GM21825 (cell line): ENCODE results near the gene CTNNBL1.

Experiments used
- ATAC-seq: cut with Tn5 transposase; IDR thresholded peaks from one replicate; pipeline ENCODE4 v1.9.1; 2021; ENCODE audit warnings: mild to moderate bottlenecking, moderate library complexity; ENCODE audit not compliant: unreplicated experiment

The CTNNBL1 gene

DNA sequence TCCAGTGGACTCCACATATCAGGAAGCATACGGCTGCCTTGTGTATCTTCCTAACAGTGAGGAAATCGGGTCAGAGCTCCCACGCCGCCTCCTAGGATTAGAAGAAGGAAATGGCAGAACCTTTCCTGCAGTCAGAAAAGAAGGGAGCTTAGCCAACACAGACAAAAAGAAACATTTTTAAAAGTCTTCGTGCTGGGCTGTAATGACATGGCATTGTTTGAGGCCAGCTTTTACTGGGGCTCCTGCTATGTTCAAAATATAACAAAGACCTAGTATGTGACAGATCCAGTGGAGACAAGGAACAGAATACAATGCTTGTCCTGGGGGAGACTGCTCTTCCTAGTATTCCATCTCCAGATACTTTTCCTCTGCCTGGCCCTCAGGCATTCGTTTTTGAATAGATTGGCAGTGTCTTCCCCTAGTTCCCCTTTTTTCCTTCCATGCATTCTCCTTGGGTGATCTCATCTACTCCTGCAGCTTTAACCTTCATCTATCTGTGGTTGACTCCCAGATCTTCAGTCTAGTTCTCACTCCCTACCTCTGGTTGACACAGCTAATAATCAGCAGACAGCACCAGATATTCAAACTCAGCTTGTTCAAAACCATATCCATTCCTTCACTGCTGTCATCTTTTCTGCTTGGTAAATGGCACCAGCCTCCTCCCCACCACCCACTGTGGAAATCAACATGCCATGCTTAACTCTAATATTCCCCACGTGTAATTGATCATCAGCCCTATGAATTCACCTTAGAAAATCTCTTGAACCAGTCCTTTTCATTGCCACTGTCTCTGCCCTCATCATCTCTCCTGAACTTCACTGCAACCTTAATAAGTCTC lies 114.6 kb downstream of the CTNNBL1 start:
- ATAC-seq = no peak

DNA sequence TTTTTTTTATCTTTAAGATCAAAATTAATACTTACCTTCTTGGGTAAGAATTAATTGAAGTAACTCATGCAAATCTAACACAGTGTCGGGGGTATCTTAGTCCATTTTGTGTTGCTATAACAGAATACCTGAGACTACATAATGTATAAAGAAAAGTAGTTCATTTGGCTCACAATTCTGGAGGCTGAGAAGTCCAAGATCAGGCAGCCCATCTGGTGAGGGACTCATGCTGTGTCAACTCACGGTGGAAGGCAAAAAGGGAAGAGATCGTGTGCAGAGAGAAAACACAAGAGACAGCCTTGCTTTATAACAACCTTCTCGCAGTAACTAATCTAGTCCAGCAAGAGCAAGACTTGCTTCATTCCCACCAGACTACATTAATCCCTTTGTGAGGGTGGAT lies 116.2 kb downstream of the CTNNBL1 start:
- ATAC-seq = no peak

DNA sequence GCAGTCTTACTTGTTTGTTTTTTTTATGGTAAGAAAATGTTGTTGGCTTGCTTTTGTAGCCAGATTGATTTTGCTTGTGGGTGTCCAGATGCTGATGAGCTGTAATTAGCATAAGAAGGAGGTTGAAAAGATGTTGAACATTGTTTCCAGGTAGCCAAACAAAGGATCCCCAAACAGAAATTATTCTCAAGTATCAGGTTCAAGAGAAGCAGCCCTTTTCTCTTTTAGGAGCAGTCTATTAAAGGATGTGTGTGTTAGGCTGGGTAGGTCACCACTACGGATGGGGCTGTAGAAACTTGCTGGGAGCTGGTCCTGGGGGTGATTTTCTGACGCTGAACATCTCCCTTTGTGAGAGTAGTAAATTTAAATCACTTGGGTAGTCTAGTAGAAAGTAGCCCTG lies 122.2 kb downstream of the CTNNBL1 start:
- ATAC-seq = no peak

DNA sequence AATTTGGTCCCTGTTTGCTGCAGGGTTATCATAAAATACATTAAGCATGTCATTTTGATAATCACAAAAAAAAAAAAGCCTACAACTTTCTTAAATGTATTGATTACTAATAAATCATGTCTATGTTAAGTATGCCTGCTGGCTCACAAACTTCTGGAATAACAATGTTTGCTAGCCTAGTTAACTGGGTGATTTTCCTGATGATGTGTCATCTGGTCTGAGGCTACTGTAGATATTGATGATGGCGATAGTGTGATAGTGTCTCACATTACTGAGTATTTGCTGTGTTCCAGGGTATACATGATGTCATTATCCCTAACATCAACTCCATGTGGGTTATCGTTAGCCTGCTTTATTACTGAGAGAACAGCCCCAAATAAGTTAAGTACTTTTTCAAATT lies 122.9 kb downstream of the CTNNBL1 start:
- no peak for ATAC-seq

DNA sequence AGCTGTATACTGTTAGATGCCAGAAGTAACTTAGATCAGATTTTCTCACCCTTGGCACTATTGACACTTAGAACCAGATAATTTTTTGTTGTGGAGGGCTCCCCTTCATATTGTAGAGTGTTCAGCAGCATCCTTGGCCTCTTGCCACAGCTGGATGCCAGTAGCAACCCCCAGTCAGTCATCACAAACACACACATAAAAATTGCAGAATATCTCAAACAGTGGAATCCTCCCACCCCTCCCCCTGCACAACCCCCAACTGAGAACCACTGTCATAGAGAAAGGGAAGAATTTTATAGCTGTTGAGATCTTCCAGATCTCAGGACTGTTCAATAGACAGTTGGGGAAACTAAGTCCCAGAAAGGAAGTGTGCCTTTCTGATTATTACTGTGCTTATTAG lies 127.9 kb downstream of the CTNNBL1 start:
- no peak for ATAC-seq

DNA sequence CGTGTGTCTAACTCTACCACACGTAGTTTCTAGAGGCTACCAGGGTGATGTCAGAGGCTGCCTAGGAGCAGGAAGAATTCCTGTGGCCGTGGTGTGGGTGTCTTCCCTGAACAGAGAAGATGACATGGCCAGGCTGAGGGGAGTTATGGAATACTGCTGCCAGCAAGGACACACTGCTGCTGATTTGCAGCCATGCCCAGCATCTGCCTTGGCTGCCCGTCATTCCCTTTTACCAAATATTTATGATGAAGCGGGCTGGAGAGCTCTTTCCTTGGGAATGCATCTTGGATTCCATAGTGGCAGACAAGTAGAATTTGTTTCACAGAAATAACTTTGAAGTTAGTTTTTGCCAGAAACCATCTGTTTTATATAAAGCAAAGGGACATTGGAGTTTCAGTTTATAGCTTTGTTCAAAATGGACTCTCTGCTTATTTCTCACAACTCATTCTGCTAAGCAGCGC lies 128.3 kb downstream of the CTNNBL1 start:
- no peak for ATAC-seq

DNA sequence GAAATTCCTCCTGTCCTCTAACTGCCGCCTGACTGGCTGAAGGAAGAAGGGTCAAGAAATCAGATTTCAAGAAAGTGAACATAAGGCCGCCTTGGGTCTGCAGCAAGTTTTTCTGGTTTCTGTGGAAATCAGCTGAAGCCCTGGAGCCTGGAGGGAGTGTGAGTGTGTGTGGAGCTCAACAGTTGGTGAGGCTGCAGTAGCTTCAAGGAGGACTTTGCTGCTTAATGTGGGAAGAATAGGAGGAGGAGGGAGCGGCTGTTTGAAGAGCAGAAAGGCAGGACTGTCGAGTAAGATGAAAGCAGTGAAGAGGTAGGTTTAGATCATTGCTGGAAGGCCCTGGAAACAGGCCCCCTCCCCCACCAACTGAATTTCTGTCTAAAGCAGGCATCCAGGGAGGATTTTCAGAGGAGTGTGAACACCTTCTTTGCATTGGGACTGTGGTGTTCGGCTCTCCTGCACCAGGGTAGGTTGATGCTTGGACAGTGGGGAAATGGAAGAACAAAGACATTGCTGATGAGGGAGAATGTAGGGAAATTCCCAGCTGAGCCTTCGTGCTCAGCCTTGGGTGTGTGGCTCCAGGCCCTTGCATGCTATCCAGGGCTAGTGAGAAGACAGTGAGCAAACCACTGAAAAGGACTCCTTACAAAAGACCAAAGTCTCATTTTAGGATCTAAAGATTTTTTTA lies 129.6 kb downstream of the CTNNBL1 start:
- no peak for ATAC-seq

DNA sequence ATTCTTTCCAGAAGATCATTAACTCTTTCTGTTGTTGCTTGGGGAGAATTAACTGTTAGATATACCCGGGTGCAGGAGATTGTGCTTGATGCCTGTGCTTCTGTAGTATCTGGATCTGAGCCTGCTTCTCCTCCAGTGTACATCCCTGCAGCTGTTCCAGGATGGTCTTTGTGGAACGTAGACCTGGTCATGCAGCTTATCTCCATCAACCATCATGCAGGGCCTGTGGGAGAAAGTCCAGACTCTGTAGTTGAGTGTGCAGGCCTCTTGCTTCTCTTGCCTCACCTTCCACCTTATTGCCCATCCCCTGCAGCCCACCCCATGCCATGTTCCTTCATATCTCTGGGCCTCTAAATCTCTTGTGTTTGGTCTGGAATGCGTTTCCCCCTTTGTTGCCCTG lies 133.8 kb downstream of the CTNNBL1 start:
- no peak for ATAC-seq

DNA sequence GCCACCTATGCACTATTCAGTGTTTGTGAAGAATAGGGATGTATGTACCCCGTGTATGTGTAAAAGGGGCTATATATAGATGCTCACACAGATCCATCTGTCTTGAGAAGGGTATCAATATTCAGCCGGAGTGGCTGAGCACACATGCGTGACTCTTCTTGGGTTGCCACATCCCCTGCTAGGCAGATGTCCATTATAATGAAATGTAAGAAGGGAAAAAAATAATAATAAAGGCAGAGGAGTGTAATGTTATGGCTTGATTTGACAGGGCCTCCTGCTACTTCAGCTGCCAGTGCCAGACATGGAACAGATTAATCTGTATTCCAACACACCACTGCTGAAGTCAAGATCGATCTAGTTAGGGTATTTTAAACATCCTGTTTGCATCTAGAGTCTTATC lies 134.9 kb downstream of the CTNNBL1 start:
- ATAC-seq = no peak

DNA sequence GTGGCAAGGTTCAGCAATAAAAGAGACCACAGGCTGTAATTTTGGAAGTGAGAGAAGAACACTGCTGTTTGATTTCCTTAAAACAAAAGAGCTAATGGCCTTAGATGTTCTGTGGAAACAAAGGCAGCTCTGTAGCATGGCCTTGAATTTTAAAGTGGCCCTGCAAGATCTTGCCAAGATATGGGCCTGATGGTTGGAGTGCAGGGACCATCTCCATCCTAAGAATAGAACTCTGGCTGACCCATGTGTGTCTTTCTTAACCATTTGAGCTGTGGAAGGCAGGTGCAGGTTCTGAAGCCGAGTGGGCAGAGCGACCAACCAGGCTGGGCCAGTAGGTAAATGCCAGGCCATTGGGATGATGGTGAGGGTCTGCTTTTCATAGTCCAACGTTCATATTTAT lies 135.3 kb downstream of the CTNNBL1 start:
- ATAC-seq = no peak

DNA sequence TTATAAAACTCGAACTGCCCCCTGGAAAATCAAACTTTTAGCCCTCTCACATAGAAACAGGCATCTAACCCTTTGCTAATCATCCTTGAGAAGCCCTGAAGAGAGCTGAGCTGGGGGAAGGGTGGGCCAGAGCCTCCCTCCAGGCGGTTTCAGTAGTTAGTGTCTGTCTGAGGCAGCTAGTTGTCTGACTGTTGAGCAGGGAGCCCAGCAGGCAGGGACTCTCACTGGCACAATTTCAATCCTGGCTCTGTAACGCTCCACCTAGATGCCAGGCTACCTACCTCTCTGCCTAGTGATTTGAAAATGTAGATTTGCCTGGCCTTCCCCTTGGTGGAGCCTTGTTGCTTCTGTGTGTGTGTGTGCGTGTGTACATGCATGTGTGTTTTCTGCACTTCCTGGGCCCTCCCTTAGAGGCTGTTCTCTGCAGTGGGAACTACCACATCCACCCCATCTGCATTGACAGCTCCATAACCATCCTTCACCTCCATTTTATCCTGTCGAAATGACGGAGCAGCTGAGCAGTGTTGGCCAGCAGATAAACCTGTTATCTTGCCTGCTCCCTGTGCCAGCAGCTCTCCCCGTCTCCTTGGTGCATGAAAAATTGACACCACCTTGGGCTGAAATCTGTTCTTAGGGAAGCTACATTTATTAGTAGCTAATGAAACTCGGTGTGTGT lies 139.5 kb downstream of the CTNNBL1 start:
- no peak for ATAC-seq

DNA sequence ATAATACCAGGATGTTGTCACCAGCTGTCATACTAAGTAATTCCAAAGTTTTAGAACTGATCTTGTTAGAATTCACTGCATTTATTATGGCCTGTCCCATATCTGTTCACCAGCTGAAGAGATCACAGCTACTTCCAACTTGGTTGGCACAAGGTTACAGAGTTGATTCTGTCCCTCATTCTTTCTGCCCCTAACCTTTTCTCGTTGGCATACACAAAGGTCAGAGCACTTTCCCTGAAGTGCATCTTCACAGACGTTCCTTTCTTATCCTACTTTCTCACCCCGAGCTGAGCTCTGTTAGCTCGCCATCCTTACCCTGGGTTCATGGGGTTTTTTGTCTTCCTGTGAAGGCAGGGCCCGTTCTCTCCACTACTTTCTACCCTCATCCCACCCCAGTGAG lies 143.1 kb downstream of the CTNNBL1 start:
- no peak for ATAC-seq

DNA sequence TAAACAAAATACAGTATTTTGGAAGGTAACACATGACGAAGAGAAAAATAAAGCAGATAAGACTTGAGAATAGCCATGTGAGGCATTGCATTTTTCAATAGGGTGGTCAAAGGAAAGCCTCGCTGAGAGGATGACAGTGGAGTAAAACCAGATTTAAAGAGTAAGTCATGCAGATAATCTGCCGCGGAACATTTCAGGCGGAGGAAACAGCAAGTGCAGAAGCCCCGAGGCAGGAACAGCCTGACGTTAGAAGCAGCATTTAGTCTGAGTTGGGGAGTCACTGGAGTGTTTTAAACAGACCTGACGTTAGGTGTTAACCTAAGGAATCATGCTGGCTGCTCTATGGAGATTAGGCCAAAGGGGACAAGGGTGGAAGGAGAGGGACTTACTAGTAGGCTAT lies 144.1 kb downstream of the CTNNBL1 start:
- no peak for ATAC-seq

DNA sequence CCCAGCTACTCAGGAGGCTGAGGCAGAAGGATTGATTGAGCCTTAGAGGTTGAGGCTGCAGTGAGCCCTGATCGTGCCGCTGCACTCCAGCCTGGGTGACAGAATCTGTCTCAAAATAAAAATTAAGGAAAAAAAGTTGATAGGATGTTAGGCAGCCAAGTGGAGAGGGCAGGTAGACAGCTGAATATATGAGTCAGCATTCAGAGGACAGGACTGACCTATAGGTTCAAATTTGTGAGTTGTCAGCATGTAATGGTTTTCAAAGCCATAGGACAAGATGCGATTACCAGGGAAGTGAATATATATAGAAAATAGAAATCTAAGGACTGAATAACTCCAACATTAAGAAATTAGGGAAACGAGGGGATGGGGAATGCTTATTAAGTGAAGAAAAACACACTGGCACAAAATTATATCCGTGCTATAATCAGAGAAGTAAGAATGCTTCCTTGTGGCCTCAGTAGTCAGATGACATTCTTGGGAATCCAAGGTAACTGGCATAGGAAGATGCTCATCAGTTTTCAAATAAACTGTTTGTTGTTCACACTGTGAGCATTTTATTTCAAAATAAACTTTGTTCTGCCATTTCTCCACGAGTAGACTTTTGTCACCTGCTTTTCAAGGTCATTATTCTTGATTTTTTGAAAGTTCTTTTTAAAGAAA lies 145.1 kb downstream of the CTNNBL1 start:
- ATAC-seq = no peak

DNA sequence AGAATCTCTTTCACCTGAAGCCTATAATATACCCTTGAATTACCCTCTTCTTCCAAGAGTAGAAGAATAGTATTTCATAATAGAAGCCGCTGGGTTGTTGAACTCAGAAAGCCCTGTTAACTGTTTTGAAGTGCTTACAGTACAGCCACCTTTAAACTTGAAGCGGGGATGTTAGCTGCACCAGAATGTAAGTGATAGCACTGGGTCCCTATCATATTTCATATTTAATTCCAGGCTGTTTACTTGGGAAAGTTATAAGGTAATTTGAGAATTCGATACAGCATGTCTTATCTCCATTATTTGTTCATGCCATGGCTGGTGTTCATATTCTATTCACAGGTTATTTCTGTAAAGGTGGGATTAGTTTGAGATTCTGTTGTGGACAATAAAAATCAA lies 145.6 kb downstream of the CTNNBL1 start:
- ATAC-seq = no peak

DNA sequence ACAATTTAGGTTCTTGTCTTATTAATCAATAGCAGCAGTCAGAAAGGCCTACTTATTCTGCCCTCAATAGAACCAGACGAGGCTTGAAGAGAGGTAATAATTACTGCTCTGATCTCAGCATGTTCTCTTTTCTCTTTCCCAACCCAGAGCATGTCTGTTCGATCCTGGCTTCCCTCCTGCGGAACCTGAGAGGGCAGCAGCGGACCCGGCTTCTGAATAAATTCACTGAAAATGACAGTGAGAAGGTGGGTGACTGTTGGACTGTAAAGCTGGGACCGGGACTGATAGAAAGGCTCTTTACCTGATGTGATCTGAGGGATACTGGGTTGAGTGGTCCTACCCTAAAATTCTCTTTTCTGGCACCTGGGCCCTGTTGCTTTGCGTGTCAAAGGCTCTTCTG lies 146.1 kb downstream of the CTNNBL1 start:
- ATAC-seq = no peak

DNA sequence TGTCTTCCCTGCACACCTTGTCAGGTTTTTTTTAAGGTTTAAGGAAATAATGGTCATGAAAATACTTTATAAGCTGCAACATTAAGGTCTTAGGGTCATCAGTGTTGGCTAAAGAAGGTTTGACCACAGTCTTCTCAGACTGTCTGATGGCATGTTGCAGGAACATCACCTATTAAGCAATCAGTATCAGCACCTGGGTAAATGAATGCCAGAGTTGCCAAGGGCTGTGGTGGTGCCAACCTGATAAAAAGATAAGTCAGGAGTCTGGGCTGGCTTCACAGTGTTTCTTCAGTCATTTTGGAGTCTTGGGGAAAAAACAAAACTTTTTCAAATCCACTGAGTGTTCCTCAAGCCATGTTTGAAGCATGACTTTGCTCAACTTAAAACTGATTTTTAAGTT lies 147.6 kb downstream of the CTNNBL1 start:
- ATAC-seq = no peak

DNA sequence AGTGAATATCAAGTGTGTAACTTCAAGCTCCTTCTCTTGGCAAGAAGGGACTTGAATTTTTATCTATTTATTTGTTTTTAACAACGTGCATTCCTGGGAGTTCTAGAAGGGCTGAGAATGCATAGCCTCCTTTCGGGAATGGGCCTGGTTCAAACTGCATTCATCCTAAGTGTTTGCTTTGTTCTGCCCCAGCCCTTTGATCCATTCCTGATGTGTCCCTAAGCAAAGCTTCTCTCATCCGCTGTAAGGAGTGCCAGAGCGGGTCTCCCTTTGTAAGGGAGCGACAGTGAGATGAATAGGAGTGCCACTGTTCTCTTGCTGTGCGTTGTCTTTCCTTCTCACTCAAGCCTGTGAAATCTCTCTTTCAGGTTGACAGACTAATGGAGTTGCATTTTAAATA lies 148.1 kb downstream of the CTNNBL1 start:
- ATAC-seq = no peak

DNA sequence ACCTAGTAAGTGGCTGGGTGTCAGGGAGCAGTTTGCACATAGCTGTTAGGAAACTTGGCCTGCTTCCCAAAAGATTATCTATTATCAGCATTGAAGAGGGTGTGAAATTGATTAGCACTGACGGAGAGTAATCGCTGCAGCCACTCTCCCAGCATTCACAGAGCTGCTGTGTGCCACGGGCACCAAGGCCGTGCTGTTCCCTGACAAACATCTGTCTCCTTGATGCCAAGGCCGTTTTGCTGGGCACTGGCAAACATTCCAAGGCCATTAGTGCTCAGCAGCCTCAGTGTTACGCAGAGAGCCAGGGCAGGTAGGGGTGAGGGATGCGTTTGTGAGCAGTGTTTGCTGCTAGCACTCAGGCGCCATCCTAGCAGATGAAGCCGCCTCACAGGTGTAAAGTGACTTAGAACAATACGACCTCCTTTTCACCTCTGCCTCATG lies 151.4 kb downstream of the CTNNBL1 start:
- no peak for ATAC-seq

DNA sequence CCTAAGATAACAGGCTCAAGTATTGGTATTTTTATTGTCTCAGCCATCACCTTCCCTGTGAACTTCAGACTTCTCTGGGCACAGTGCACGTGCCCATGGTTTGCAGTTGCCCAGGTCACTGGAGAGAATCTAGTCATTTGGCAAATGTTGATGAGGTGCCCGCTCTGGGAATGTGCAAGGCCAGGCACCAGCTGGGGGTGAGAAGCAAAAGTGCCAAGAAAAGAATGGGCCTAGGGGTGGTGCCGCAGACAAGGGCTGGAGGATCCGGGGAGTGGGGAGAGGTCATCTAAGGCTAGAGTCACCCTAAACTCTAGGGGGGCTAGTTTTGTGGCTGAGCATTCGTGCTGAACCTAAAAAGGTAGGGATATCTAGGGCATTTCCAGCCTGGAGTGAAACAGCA lies 152.0 kb downstream of the CTNNBL1 start:
- ATAC-seq = no peak

DNA sequence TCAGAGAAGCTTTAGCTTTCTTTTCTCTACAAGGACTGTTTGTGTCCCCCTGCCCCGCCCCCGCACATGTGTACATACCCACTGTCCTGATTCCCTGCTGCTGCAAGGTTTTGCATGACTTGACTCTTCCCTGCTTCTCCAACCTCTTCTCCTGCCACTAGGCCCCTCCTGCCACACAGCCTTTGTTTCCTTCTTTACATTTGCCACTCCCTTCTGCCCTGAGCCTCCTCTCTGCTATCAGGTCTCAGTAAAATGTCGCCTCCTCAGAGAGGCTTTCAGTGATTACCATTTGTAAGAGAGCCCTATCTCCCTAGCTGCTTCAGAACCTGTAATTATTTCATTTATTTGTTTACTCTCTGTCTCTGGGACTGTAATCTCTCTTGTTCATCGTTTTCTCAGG lies 152.7 kb downstream of the CTNNBL1 start:
- no peak for ATAC-seq
